ENCODE data around the gene MYPN.

The MYPN gene

GRCh38 chr10:68083953-68084352 is 25.3 kb upstream of the MYPN start:
- H3K4me3 ChIP-seq (replicated peaks; ENCODE audit: low read depth, low read length) = no peak overlapping the region
- DNase-seq (ENCODE audit: low read depth) = no peak
- no peak for TF ChIP-seq CTCF (IDR thresholded peaks at IDR 0.05; ENCODE audit: low read length, missing control alignments)

DNA sequence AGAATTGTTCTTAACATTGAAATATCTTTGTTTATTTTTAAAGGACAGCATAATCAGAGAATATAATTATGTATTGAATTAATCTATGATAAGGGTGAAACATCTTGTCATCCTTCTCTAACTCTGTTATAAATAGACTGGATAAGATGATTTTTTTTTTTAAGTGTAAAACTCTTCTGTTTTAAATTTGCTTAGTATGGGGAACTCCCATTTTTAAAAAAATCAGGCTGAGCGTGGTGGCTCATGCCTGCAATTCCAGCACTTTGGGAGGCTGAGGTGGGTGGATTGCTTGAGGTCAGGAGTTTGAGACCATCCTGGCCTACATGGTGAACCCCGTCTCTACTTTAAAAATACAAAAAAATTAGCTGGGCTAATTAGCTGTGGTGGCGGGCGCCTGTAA is 24.8 kb upstream of the MYPN start:
- TF ChIP-seq CTCF (IDR thresholded peaks at IDR 0.05; ENCODE audit: low read length, missing control alignments) = no peak
- no peak for DNase-seq (ENCODE audit: low read depth)
- H3K4me3 ChIP-seq (replicated peaks; ENCODE audit: low read depth, low read length) = no peak overlapping the region

DNA sequence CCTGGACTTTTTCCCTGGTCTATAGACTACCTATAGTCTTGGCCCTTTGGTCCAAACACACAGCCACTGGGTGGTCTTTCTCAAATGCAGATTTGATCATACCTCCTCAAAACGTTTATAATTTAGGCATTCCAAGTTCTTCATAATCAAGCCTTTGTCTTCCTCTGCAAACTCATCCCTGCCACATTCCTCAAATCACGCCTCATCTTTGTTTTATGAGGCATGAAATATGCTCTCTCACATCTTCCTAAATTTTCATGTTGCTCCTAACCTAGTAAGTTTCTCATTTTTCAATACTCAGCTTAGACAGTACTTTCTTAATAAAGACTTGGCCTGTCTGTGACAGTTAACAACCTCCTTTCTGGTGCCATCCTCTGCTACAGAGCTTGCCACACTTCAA is 23.3 kb upstream of the MYPN start:
- DNase-seq (ENCODE audit: low read depth) = no peak
- H3K4me3 ChIP-seq (replicated peaks; ENCODE audit: low read depth, low read length) = no peak overlapping the region
- TF ChIP-seq CTCF (IDR thresholded peaks at IDR 0.05; ENCODE audit: low read length, missing control alignments) = no peak

DNA sequence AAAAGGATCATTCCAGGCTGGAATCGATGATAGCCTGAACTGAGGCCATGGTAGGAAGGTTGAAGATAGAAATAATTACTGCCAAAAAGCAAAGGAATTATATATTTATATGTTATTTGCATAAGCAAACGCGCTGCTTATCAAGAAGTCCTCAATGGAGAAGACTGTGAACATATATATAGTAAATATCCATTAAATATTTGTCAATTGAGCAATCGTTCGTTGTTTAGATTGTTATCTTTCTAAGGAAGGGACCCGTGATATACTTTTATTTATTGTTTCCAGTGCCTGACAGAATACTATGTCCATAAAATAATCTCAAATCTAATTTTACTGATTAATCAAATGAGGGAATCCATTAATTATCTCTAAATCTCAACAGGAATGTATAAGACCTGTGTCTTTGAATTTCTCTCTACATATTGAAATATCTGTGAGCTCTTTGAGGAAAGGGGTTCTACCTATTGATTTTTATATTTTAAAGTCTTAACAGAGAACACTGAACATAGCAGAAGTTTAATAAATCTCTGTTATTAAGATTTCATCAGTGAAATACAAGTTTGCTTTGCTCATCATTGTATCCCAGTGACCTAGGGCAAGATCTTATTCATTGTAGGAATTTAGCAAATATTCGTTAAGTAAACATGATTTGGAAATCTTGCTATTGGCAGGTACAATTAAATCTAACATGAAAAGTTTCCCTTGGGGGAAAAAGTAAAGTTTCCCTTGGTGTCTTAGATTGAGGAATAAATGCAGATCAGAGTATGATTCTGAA is 22.2 kb upstream of the MYPN start:
- H3K4me3 ChIP-seq (replicated peaks; ENCODE audit: low read depth, low read length) = no peak overlapping the region
- TF ChIP-seq CTCF (IDR thresholded peaks at IDR 0.05; ENCODE audit: low read length, missing control alignments) = no peak
- no peak for DNase-seq (ENCODE audit: low read depth)

DNA sequence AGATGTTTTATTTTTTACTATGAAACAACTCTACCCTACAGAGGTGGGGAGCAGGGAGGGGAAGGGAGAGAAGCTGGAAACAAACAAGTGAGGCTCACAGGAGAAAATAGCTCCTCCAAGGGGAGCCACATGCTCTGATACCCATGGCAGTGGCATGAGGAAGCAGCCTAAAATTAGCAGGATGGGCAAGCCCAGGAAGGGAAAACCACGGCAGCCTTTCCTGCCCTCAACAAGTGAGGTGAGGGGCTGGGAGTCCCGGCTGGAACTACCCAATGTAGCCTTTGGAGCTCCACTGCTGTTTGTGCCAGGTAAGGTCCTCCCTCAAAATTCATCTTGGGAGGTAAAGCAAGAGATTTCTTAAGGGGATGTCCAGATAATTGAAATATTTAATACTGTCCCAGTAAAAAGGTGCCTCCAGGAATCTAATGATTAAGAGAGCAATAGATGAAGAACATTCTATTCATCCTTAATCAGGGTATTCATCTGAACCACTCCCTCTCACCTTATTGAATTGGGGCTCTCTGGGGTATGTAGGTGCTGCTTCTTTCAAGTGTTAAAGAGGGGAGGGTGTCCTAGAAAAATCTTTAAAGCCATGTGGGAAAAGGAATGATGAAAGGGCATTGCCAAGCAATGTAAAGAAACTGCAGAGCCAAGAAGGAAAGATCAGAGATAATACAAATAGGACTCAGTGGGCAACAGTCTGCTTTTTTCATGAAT is 21.4 kb upstream of the MYPN start:
- no peak for TF ChIP-seq CTCF (IDR thresholded peaks at IDR 0.05; ENCODE audit: low read length, missing control alignments)
- no peak for DNase-seq (ENCODE audit: low read depth)
- no peak overlapping the region for H3K4me3 ChIP-seq (replicated peaks; ENCODE audit: low read depth, low read length)

- peak; percentile 61 for DNase-seq (ENCODE audit: low read depth)
- TF ChIP-seq CTCF (IDR thresholded peaks at IDR 0.05; ENCODE audit: low read length, missing control alignments) = no peak
- H3K4me3 ChIP-seq (replicated peaks; ENCODE audit: low read depth, low read length) = no peak overlapping the region
Observed at GRCh38 chr10:68088740-68089139, 20.5 kb upstream of the MYPN start.

Data from fibroblast of pulmonary artery (primary cell).